ENCODE data around the gene TRNAU1AP. TPM values are rescaled to one million over a fixed set of nuclear protein-coding genes. Genes with fewer than 3 reads are reported as not detected.

Gene TRNAU1AP
- polyA plus RNA-seq, 6 donors from 2014 or later: 9.8 to 30.7 (median 25.9) TPM

Other genes with a start within 250 kb of the TRNAU1AP start
- 10 to 100 TPM in 1 of 6 donors, 1 to 10 TPM in 4, not detected in 1; 4.5 to 16.6 (median 6.7) TPM for gene MED18, start 224.0 kb upstream of the TRNAU1AP start, polyA plus RNA-seq (ENCODE audit: low read depth in 6 of 6)
- 10 to 100 TPM in 1 of 6 donors, 1 to 10 TPM in 4, not detected in 1; 6.9 to 23.0 (median 9.5) TPM for gene PHACTR4, start 183.3 kb upstream of the TRNAU1AP start, polyA plus RNA-seq (ENCODE audit: low read depth in 6 of 6)
- 10 to 100 TPM in 3 of 6 donors, 1 to 10 TPM in 3; 3.8 to 12.2 (median 9.5) TPM for gene RCC1, start 47.0 kb upstream of the TRNAU1AP start, polyA plus RNA-seq (ENCODE audit: low read depth in 6 of 6)
- gene RAB42, start 39.2 kb downstream of the TRNAU1AP start, polyA plus RNA-seq (ENCODE audit: low read depth in 6 of 6): under 1 TPM in 1 of 6 donors, not detected in 5; 0.53 TPM
- gene TAF12, start 90.0 kb downstream of the TRNAU1AP start, polyA plus RNA-seq (ENCODE audit: low read depth in 6 of 6): 10 to 100 TPM; 32.3 to 50.4 (median 47.6) TPM
- gene RNU11, start 95.5 kb downstream of the TRNAU1AP start, polyA plus RNA-seq (ENCODE audit: low read depth in 6 of 6): not detected
- gene GMEB1, start 115.7 kb downstream of the TRNAU1AP start, polyA plus RNA-seq (ENCODE audit: low read depth in 6 of 6): 10 to 100 TPM; 10.8 to 27.2 (median 20.4) TPM
- gene YTHDF2, start 183.9 kb downstream of the TRNAU1AP start, polyA plus RNA-seq (ENCODE audit: low read depth in 6 of 6): 100 to 1,000 TPM; 114 to 195 (median 133) TPM